Measurements from ENCODE around the gene LCP1.

GRCh38 chr13:46171217-46171616, 10.8 kb downstream of the LCP1 start:
- TF ChIP-seq CTCF (IDR thresholded peaks at IDR 0.05) (no peak), ZFX (IDR thresholded peaks at IDR 0.05; ENCODE audit: borderline replicate concordance) (no peak)

All from 22Rv1 (cell line).